Measurements from ENCODE around the gene OLFML2A. TPM values are rescaled to one million over a fixed set of nuclear protein-coding genes. Genes with fewer than 3 reads are reported as not detected.

The OLFML2A gene
- total RNA-seq, 6 experiments from 2014 or later, result 0.12 to 0.74 (median 0.40) TPM

DNA sequence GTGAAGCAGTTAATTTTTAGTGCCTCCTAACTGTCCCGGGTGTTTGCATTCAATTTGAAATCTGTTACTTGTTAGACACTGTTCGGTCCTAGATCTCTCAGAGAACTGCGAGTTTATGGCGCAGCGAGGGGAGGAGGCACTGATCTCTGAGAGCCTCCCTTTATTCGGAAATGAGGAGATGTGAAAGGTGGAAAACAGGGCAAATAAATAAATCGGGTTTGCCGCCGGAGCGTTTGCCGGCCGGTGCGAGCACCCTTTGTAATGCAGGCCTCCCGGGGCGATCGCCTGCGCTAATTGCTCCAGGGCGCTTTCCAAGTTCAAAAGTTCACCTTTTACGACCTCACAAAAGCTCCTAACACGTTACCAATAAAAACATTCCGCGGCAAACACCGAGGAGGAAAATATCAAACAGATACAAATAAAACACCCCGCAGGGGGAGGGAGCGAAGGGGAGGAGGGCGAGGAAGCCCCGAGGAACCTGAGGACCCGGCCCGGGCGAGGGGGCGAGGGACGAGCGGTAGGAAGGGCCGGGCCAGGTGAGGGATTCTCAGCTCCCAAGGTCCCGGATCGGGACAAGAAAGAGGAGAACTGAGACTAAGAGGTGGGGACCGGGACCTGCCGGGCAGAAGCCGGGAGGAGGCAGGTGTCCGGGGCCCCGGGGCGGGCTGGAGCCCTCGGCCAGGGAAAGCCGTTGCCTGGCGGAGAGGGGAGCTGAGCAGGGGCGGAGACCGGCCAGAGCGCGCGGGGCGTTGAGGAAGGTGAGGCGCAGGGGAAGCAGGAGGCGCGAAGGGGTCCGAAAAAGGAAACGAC, 7.2 kb upstream of the OLFML2A start:
- under 1% methylated on average over 54 of the region's 56 CpGs for WGBS (ENCODE audit: insufficient coverage, low coverage, low lambda C conversion rate, missing lambda C conversion rate)
- no peaks in the 10 kb centered on the region for H3K36me3 ChIP-seq
- H3K4me1 ChIP-seq, result peaks cover 0 to 26% (median 5%) of the 10 kb centered on the region in 4 donors
- no peaks in the 10 kb centered on the region for H3K9me3 ChIP-seq
- DNase-seq, result peak; percentile 53 to 76 (median 66)
- H3K27me3 ChIP-seq, result no peaks in the 10 kb centered on the region
- peak; percentile 2 to 15 (median 8) for ATAC-seq
- peak overlapping the region; percentile 33 to 83 (median 40) for H3K27ac ChIP-seq
- TF ChIP-seq, protein P1, sequence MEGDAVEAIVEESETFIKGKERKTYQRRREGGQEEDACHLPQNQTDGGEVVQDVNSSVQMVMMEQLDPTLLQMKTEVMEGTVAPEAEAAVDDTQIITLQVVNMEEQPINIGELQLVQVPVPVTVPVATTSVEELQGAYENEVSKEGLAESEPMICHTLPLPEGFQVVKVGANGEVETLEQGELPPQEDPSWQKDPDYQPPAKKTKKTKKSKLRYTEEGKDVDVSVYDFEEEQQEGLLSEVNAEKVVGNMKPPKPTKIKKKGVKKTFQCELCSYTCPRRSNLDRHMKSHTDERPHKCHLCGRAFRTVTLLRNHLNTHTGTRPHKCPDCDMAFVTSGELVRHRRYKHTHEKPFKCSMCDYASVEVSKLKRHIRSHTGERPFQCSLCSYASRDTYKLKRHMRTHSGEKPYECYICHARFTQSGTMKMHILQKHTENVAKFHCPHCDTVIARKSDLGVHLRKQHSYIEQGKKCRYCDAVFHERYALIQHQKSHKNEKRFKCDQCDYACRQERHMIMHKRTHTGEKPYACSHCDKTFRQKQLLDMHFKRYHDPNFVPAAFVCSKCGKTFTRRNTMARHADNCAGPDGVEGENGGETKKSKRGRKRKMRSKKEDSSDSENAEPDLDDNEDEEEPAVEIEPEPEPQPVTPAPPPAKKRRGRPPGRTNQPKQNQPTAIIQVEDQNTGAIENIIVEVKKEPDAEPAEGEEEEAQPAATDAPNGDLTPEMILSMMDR (IDR thresholded peaks at IDR 0.05), result no peak
- no peak for TF ChIP-seq POLR2A (IDR thresholded peaks at IDR 0.05)
- intact Hi-C loops (cut with DNase I), result loop anchor here in 1 of 2 donors (10.0 kb wide), 1 partner anchor 55 kb away; no protein-coding TSS in a partner anchor
- peak overlapping the region; percentile 87 to 95 (median 94) for H3K4me3 ChIP-seq

DNA sequence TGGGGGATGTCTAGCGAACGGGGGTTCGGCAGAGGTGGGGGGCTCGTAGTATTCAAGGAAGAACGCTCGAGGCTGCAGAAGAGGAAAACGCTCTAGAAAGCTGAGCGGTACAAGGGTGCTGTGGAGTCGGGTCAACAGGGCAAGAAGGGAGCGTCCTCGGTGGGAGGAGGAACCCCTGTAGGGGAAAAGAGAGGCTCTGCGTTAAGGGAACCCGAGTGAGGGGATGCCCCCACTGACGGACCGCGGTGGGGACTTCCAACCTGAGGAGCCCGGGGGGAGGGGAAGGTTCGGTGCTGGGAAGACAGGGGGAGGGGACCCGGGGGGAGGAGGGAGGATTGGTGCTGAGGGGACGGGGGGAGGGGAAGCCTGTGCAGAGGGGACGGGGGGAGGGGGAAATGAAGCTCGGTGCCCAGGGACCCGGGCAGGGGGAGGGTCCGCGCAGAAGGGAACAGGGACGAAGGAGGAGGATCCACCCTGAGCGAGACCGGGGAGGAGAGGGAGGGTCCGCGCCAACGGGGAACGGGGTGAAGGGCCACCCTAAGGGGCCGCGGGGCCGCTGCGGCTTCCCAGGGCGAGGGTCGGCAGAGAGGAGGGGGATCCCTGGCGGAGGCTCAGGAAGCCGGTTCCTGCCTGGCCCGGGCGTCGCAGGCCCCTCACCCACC, 6.4 kb upstream of the OLFML2A start:
- Histone ChIP-seq H3K27me3 (no peaks in the 10 kb centered on the region), H3K4me1 (peaks cover 0 to 26% (median 5%) of the 10 kb centered on the region in 4 donors), H3K36me3 (no peaks in the 10 kb centered on the region), H3K9me3 (no peaks in the 10 kb centered on the region), H3K4me3 (peak overlapping the region; percentile 87 to 95 (median 94)), H3K27ac (peak overlapping the region; percentile 56 to 83 (median 68))
- DNase-seq, result peak; percentile 49 to 68 (median 66)
- no peak for ATAC-seq
- intact Hi-C loops (cut with DNase I), result no loop called here
- WGBS (ENCODE audit: insufficient coverage, low coverage, low lambda C conversion rate, missing lambda C conversion rate), result 1% methylated on average over 23 of the region's 43 CpGs
- TF ChIP-seq, protein P1 (IDR thresholded peaks at IDR 0.05), result no peak
- TF ChIP-seq POLR2A (IDR thresholded peaks at IDR 0.05), result no peak

DNA sequence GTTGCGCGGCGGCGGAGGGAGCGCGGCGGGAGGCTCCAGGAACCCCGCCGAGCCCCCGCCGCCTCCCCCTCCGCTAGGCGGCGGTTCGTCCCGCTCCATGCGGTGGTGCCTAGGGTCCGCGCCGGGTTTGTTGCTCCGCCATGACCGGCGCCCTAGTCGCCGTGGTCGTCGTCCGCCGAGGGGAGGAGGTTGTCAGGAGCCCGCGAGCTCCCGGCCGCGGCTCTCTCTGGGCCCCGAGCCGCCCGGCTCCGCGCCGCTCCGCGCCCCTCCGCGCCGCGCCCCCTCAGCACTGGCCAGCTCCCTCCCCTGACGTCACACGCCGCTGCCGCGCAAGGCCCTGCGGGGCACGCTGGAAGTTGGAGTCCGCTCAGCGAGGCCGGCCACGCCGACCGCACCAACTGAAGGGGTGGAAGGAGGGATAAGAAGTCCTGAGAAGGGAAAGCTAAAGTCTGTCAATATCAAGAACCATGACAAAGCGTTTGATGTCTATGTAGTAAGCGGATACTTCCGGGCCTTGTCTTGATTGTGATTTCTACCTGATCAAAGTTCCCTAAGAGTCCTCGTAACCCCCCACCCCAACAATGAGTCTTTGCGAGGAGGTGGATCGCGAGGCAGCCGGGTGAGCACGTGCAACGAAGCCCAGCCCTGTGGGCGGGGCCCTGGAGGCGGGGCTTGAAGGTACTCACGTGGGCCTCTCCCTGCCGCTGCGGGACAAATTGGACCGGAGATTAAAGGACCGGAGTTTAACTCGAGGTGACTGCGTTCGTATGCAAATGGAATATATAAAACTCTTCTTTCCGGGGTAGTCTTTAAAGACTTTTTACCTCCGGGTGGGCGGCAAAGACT, 5.7 kb upstream of the OLFML2A start, which contains the start of gene NR6A1:
NR6A1 (minus strand) TSS at position 291 of the 846 bp plus-strand sequence.
- H3K36me3 ChIP-seq, result no peaks in the 10 kb centered on the region
- H3K27ac ChIP-seq, result peak within 1 kb of the TSS; percentile 56 to 83 (median 68)
- no peaks in the 10 kb centered on the region for H3K27me3 ChIP-seq
- peak within 1 kb of the TSS; percentile 87 to 95 (median 94) for H3K4me3 ChIP-seq
- H3K4me1 ChIP-seq, result peaks cover 0 to 26% (median 5%) of the 10 kb centered on the region in 4 donors
- DNase-seq, result peak; percentile 97 to 98 (median 97)
- ATAC-seq, result peak; percentile 87 to 93 (median 88)
- WGBS (ENCODE audit: insufficient coverage, low coverage, low lambda C conversion rate, missing lambda C conversion rate), result 0% methylated on average over 26 of the region's 82 CpGs
- intact Hi-C loops (cut with DNase I), result no loop called here
- H3K9me3 ChIP-seq, result no peaks in the 10 kb centered on the region
- TF ChIP-seq, protein P1 (IDR thresholded peaks at IDR 0.05), result peak in 3 of 4 donors; percentile 15 to 24 (median 19)
- peak; percentile 50 for TF ChIP-seq POLR2A (IDR thresholded peaks at IDR 0.05)
